PC-9 (cell line): Measurements from ENCODE around the gene STPG3. TPM values are rescaled to one million over a fixed set of nuclear protein-coding genes. Genes with fewer than 3 reads are reported as not detected.

Source experiments
- total RNA-seq: library from RNA; stranded (reverse); gene quantifications from 2 replicates; pipeline ENCODE4 v1.2.3, GENCODE V29; 2021

The STPG3 gene
- total RNA-seq, 1 experiment from 2014 or later, result 0.46 TPM

Other genes starting within 250 kb of the STPG3 start
- gene ABCA2, start 223.0 kb upstream of the STPG3 start, total RNA-seq, result 79.2 and 115 TPM in 2 replicates
- not detected in 2 replicates for gene FUT7, start 219.2 kb upstream of the STPG3 start, total RNA-seq
- gene NPDC1, start 205.1 kb upstream of the STPG3 start, total RNA-seq, result 89.8 and 137 TPM in 2 replicates
- 9.0 and 14.1 TPM in 2 replicates for gene ENTPD2, start 197.2 kb upstream of the STPG3 start, total RNA-seq
- gene SAPCD2, start 180.7 kb upstream of the STPG3 start, total RNA-seq, result 46.9 and 50.3 TPM in 2 replicates
- gene UAP1L1, start 173.8 kb upstream of the STPG3 start, total RNA-seq, result 9.9 and 14.7 TPM in 2 replicates
- gene MAN1B1, start 164.3 kb upstream of the STPG3 start, total RNA-seq, result 79.3 and 107 TPM in 2 replicates
- gene DPP7, start 136.6 kb upstream of the STPG3 start, total RNA-seq, result 104 and 126 TPM in 2 replicates
- gene GRIN1, start 112.1 kb upstream of the STPG3 start, total RNA-seq, result 0.10 TPM in 1 of 2 replicates, not detected in the other
- gene LRRC26, start 81.2 kb upstream of the STPG3 start, total RNA-seq, result 2.3 and 2.5 TPM in 2 replicates
- 0.74 and 1.5 TPM in 2 replicates for gene TMEM210, start 79.2 kb upstream of the STPG3 start, total RNA-seq
- gene ANAPC2, start 62.7 kb upstream of the STPG3 start, total RNA-seq, result 92.1 and 95.4 TPM in 2 replicates
- gene SSNA1, start 62.6 kb upstream of the STPG3 start, total RNA-seq, result 98.7 and 109 TPM in 2 replicates
- gene TPRN, start 50.5 kb upstream of the STPG3 start, total RNA-seq, result 61.0 and 61.8 TPM in 2 replicates
- gene TMEM203, start 45.6 kb upstream of the STPG3 start, total RNA-seq, result 43.3 and 45.5 TPM in 2 replicates
- gene NDOR1, start 45.6 kb upstream of the STPG3 start, total RNA-seq, result 27.7 and 28.8 TPM in 2 replicates
- gene RNF208, start 29.0 kb upstream of the STPG3 start, total RNA-seq, result 31.3 and 38.0 TPM in 2 replicates
- 9.0 and 15.2 TPM in 2 replicates for gene CYSRT1, start 26.1 kb upstream of the STPG3 start, total RNA-seq
- gene RNF224, start 23.8 kb upstream of the STPG3 start, total RNA-seq, result 3.9 and 4.7 TPM in 2 replicates
- 1.4 and 2.5 TPM in 2 replicates for gene SLC34A3, start 20.4 kb upstream of the STPG3 start, total RNA-seq
- 441 and 494 TPM in 2 replicates for gene TUBB4B, start 10.0 kb upstream of the STPG3 start, total RNA-seq
- gene NELFB, start 4.0 kb downstream of the STPG3 start, total RNA-seq, result 94.2 and 103 TPM in 2 replicates
- gene TOR4A, start 26.4 kb downstream of the STPG3 start, total RNA-seq, result 48.9 and 59.9 TPM in 2 replicates
- gene NRARP, start 51.0 kb downstream of the STPG3 start, total RNA-seq, result 20.6 and 25.8 TPM in 2 replicates
- 23.7 and 38.5 TPM in 2 replicates for gene EXD3, start 171.9 kb downstream of the STPG3 start, total RNA-seq
- 10.5 and 22.8 TPM in 2 replicates for gene NOXA1, start 172.1 kb downstream of the STPG3 start, total RNA-seq
- 5.4 and 5.9 TPM in 2 replicates for gene ENTPD8, start 190.1 kb downstream of the STPG3 start, total RNA-seq
- 73.4 and 90.4 TPM in 2 replicates for gene NSMF, start 208.0 kb downstream of the STPG3 start, total RNA-seq